ENCODE results near the gene ADAMTSL3. TPM values are rescaled to one million over a fixed set of nuclear protein-coding genes. Genes with fewer than 3 reads are reported as not detected.

ADAMTSL3 gene
- total and polyA plus RNA-seq, 2 of the 8 experiments (the other 6 are each of a cell fraction or from before 2014, with no cell fraction given): 0.35 to 1.4 TPM

DNA sequence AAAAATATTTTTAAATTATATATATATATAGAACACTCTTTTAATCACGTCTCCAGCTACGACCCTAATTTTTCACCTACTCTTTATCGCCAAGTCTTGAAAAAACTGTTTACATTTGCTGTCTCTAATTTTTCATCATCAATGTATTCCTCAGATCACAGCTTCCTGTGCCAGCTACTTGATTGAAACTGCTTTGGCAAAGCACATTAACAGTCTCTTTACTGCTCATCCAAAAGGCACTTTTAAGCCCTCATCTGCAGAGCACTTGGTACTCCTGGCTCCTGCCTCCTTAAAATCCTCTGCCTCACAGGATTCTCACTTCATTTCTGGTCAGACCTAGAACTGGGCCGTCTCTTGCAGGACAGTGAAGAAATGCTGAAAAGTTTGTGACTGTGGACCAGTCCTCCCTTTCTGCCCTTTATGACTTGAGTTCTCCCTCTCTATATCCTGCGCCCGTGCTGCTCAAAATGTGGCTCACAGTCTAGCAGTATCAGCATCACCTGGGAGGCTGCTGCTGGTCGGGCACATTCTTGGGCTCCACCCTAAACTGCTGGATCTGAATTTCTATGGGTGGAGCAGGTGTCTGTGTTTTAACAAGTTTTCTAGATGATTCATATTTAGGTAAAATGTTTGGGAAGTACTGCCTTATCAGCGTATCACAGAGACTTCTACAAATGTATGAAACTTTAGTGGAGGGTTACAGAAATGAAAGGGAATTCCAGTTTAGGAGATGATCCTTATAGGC, 196.8 kb downstream of the ADAMTSL3 start:
- ChIA-PET CTCF (ENCODE audit: partially characterized antibody) (interaction anchor here (1.6 kb wide), 1 partner anchor 13 kb away, joined by 7 read pairs; no protein-coding TSS in a partner anchor), POLR2A (ENCODE audit: partially characterized antibody) (no interaction called here)
- WGBS, 2 experiments (ENCODE audit: extremely low coverage in 1 of 2, insufficient coverage in 1 of 2, insufficient read length in 1 of 2, insufficient replicate concordance in 2 of 2, low coverage in 1 of 2, low lambda C conversion rate in 2 of 2, missing lambda C conversion rate in 1 of 2): 81% methylated on average over 8 of the region's 8 CpGs; no CpG with 5 or more reads in 1 of the 2 experiments
- Histone ChIP-seq H3K23ac (ENCODE audit: insufficient read length) (no peak overlapping the region), H4K20me1 (replicated peaks in 1 of 2; ENCODE audit: control insufficient read depth in 1 of 2, insufficient read depth in 2 of 2, low read length in 2 of 2) (peaks cover 0 to 2% of the 10 kb centered on the region in 2 experiments), H2BK12ac (ENCODE audit: low read depth, low read length) (no peak overlapping the region), H3K36me3 (ENCODE audit: control insufficient read depth in 2 of 4, insufficient read depth in 4 of 4, low read length in 3 of 4) (no peaks in the 10 kb centered on the region), H2BK120ac (replicated peaks; ENCODE audit: low read depth, low read length) (no peak overlapping the region), H4K8ac (ENCODE audit: extremely low read depth, insufficient read depth, low read length) (no peak overlapping the region), H3K9me3 (ENCODE audit: insufficient read depth in 2 of 2, low read depth in 1 of 2, low read length in 1 of 2) (no peaks in the 10 kb centered on the region), H4K5ac (ENCODE audit: insufficient read length, low read depth, low read length) (no peak overlapping the region), H3K23me2 (ENCODE audit: low read depth, low read length) (no peaks in the 10 kb centered on the region), H3K27ac (ENCODE audit: low read depth, low read length) (no peak overlapping the region), H3K4me3 (ENCODE audit: extremely low read depth in 1 of 4, insufficient read depth in 2 of 4, low read depth in 3 of 4, low read length in 4 of 4) (no peak overlapping the region), H3K4ac (replicated peaks; ENCODE audit: insufficient read length, low read depth, low read length) (no peak overlapping the region), H2BK15ac (ENCODE audit: low read length) (no peak overlapping the region), H3K18ac (ENCODE audit: extremely low read depth, low read length) (no peak overlapping the region), H3K4me1 (replicated peaks in 1 of 4; ENCODE audit: control insufficient read depth in 3 of 4, insufficient read depth in 4 of 4, low read length in 3 of 4) (no peaks in the 10 kb centered on the region), H4K91ac (replicated peaks; ENCODE audit: insufficient read length, low read length) (no peak overlapping the region), H3K27me3 (replicated peaks in 1 of 4; ENCODE audit: control insufficient read depth in 3 of 4, extremely low read depth in 1 of 4, insufficient read depth in 3 of 4, low read length in 3 of 4) (no peaks in the 10 kb centered on the region), H3K9ac (replicated peaks in 1 of 4; ENCODE audit: extremely low read depth in 1 of 4, low read depth in 3 of 4, low read length in 3 of 4) (no peak overlapping the region), H2BK20ac (ENCODE audit: low read length) (no peak overlapping the region), H3K79me2 (ENCODE audit: control insufficient read depth in 1 of 2, insufficient read depth in 2 of 2, low read length in 2 of 2) (no peaks in the 10 kb centered on the region), H3K56ac (replicated peaks; ENCODE audit: insufficient read length, low read depth, low read length) (no peak overlapping the region), H2BK5ac (ENCODE audit: low read depth, low read length) (no peak overlapping the region), H3K79me1 (ENCODE audit: low read depth, low read length) (no peaks in the 10 kb centered on the region), H2AFZ (ENCODE audit: low read length) (no peak overlapping the region), H2AK5ac (ENCODE audit: low read depth, low read length) (no peak overlapping the region), H3K14ac (ENCODE audit: insufficient read length) (no peak overlapping the region), H3K4me2 (ENCODE audit: insufficient read depth in 1 of 2, low read depth in 2 of 2, low read length in 2 of 2) (no peak overlapping the region)
- FAIRE-seq (no peak), DNase-seq (ENCODE audit: low read depth in 1 of 2, low spot score in 2 of 2) (no peak)
- TF ChIP-seq BRCA1 (IDR thresholded peaks at IDR 0.05; ENCODE audit: low read depth, low read length) (no peak), PHF8 (conservative IDR thresholded peaks at IDR 0.05; ENCODE audit: low read depth, low read length) (no peak), HDAC6 (IDR thresholded peaks at IDR 0.05; ENCODE audit: low read depth, low read length) (no peak), TAF1 (IDR thresholded peaks at IDR 0.05; ENCODE audit: low read depth, low read length) (no peak)
